ENCODE results near the gene XIRP1. TPM values are rescaled to one million over a fixed set of nuclear protein-coding genes. Genes with fewer than 3 reads are reported as not detected.
A peak's percentile ranks its signal among the peaks of the same experiment; 100 is the strongest.

Gene XIRP1
- total RNA-seq, 1 experiment from 2014 or later = not detected

- in situ Hi-C loops (cut with HindIII; ENCODE audit: low sequenced_read_pairs) = no loop called here
- DNase-seq (ENCODE audit: low spot score) = no peak
Measured at GRCh38 chr3:39211332-39212130, 19.1 kb upstream of the XIRP1 start.

- no peak for DNase-seq (ENCODE audit: low spot score)
- in situ Hi-C loops (cut with HindIII; ENCODE audit: low sequenced_read_pairs) = no loop called here
Measured at GRCh38 chr3:39210078-39210477, 17.7 kb upstream of the XIRP1 start.

GRCh38 chr3:39209329-39209970, 17.1 kb upstream of the XIRP1 start:
- no peak for DNase-seq (ENCODE audit: low spot score)
- in situ Hi-C loops (cut with HindIII; ENCODE audit: low sequenced_read_pairs) = no loop called here

GRCh38 chr3:39208463-39209055, 16.2 kb upstream of the XIRP1 start:
- in situ Hi-C loops (cut with HindIII; ENCODE audit: low sequenced_read_pairs) = no loop called here
- peak; percentile 54 for DNase-seq (ENCODE audit: low spot score)

- no peak for DNase-seq (ENCODE audit: low spot score)
- in situ Hi-C loops (cut with HindIII; ENCODE audit: low sequenced_read_pairs) = no loop called here
Measured at GRCh38 chr3:39207361-39208186, 15.2 kb upstream of the XIRP1 start.

- no peak for DNase-seq (ENCODE audit: low spot score)
Measured at GRCh38 chr3:39205919-39206516, 13.6 kb upstream of the XIRP1 start.

GRCh38 chr3:39205131-39205530, 12.7 kb upstream of the XIRP1 start:
- in situ Hi-C loops (cut with HindIII; ENCODE audit: low sequenced_read_pairs) = no loop called here

More at GRCh38 chr3:39205919-39206516, 13.6 kb upstream of the XIRP1 start:
- in situ Hi-C loops (cut with HindIII; ENCODE audit: low sequenced_read_pairs) = no loop called here

GRCh38 chr3:39203860-39204259, 11.5 kb upstream of the XIRP1 start:
- DNase-seq (ENCODE audit: low spot score) = no peak
- in situ Hi-C loops (cut with HindIII; ENCODE audit: low sequenced_read_pairs) = no loop called here

More at GRCh38 chr3:39205131-39205530, 12.7 kb upstream of the XIRP1 start:
- DNase-seq (ENCODE audit: low spot score) = no peak

- DNase-seq (ENCODE audit: low spot score) = no peak
- in situ Hi-C loops (cut with HindIII; ENCODE audit: low sequenced_read_pairs) = no loop called here
Measured at GRCh38 chr3:39203402-39203801, 11.0 kb upstream of the XIRP1 start.

GRCh38 chr3:39202094-39202493, 9.7 kb upstream of the XIRP1 start:
- in situ Hi-C loops (cut with HindIII; ENCODE audit: low sequenced_read_pairs) = no loop called here
- DNase-seq (ENCODE audit: low spot score) = no peak

GRCh38 chr3:39196671-39197356, 4.4 kb upstream of the XIRP1 start:
- in situ Hi-C loops (cut with HindIII; ENCODE audit: low sequenced_read_pairs) = no loop called here
- peak; percentile 86 for DNase-seq (ENCODE audit: low spot score)

GRCh38 chr3:39196034-39196433, 3.6 kb upstream of the XIRP1 start:
- in situ Hi-C loops (cut with HindIII; ENCODE audit: low sequenced_read_pairs) = no loop called here
- DNase-seq (ENCODE audit: low spot score) = no peak

- DNase-seq (ENCODE audit: low spot score) = no peak
- in situ Hi-C loops (cut with HindIII; ENCODE audit: low sequenced_read_pairs) = no loop called here
Measured at GRCh38 chr3:39193391-39193790, 996 bp upstream of the XIRP1 start.

GRCh38 chr3:39191773-39192172, 622 bp downstream of the XIRP1 start:
- in situ Hi-C loops (cut with HindIII; ENCODE audit: low sequenced_read_pairs) = no loop called here
- no peak for DNase-seq (ENCODE audit: low spot score)

GRCh38 chr3:39191111-39191510, 1.3 kb downstream of the XIRP1 start:
- in situ Hi-C loops (cut with HindIII; ENCODE audit: low sequenced_read_pairs) = no loop called here
- peak; percentile 33 for DNase-seq (ENCODE audit: low spot score)

GRCh38 chr3:39190281-39191025, 1.9 kb downstream of the XIRP1 start:
- in situ Hi-C loops (cut with HindIII; ENCODE audit: low sequenced_read_pairs) = no loop called here
- no peak for DNase-seq (ENCODE audit: low spot score)

GRCh38 chr3:39189959-39190269, 2.5 kb downstream of the XIRP1 start:
- in situ Hi-C loops (cut with HindIII; ENCODE audit: low sequenced_read_pairs) = no loop called here
- peak; percentile 86 for DNase-seq (ENCODE audit: low spot score)

All from G401 (cell line).